ENCODE results near the gene SCIMP. TPM values are rescaled to one million over a fixed set of nuclear protein-coding genes. Genes with fewer than 3 reads are reported as not detected.
A peak's percentile ranks its signal among the peaks of the same experiment; 100 is the strongest.
"Not testable (repeated sequence)": the region's sequence is repeated elsewhere in the genome, so short reads cannot be mapped to it uniquely, and the experiment has no call there.

Gene SCIMP
- total RNA-seq, 4 donors from 2014 or later, result 0.27 to 1.8 (median 0.37) TPM

GRCh38 chr17:5237541-5238016 is 2.9 kb upstream of the SCIMP start:
- intact Hi-C loops (cut with DNase I; ENCODE audit: low total_unique reads) (no loop called here), in situ Hi-C loops (cut with MboI; ENCODE audit: low sequenced_read_pairs in 4 of 4) (loop anchor here in 2 of 4 donors (25.0 kb wide), 2 partner anchors 200 to 1200 kb away; partner anchors contain the start of genes AIPL1 (in 1 of the 2), C1QBP (in 1 of the 2) and PIMREG (in 1 of the 2))
- peak in 1 of 2 donors; percentile 41 for ATAC-seq
- no peak overlapping the region for H3K27ac ChIP-seq
- H3K27me3 ChIP-seq, result no peaks in the 10 kb centered on the region
- H3K4me1 ChIP-seq, result peaks cover 0 to 5% of the 10 kb centered on the region in 2 donors
- no peaks in the 10 kb centered on the region for H3K9me3 ChIP-seq
- H3K36me3 ChIP-seq, result no peaks in the 10 kb centered on the region
- DNase-seq, result peak in 1 of 2 donors; percentile 30
- no peak overlapping the region for H3K4me3 ChIP-seq
- TF ChIP-seq CTCF (IDR thresholded peaks at IDR 0.05 in 4 of 5, conservative IDR thresholded peaks at IDR 0.05 in 1 of 5) (peak in 4 of 5 experiments; percentile 9 to 48 (median 35)), POLR2A (IDR thresholded peaks at IDR 0.05) (no peak)

- no peaks in the 10 kb centered on the region for H3K4me1 ChIP-seq
These were observed 2.4 kb upstream of the SCIMP start for GRCh38 chr17:5236938-5237540.

GRCh38 chr17:5233492-5233891 is 1.2 kb downstream of the SCIMP start:
- H3K27ac ChIP-seq; H3K4me3 ChIP-seq; H3K9me3 ChIP-seq; H3K27me3 ChIP-seq; DNase-seq; ATAC-seq; H3K36me3 ChIP-seq; intact Hi-C loops (cut with DNase I; ENCODE audit: low total_unique reads); H3K4me1 ChIP-seq: not testable (repeated sequence)
- in situ Hi-C loops (cut with MboI; ENCODE audit: low sequenced_read_pairs in 4 of 4), result loop anchor here in 2 of 4 donors (25.0 kb wide), 2 partner anchors 204 to 1204 kb away; partner anchors contain the start of genes AIPL1 (in 1 of the 2), C1QBP (in 1 of the 2) and PIMREG (in 1 of the 2)

More at GRCh38 chr17:5236938-5237540, 2.4 kb upstream of the SCIMP start:
- in situ Hi-C loops (cut with MboI; ENCODE audit: low sequenced_read_pairs in 4 of 4) (loop anchor here in 2 of 4 donors (25.0 kb wide), 2 partner anchors 200 to 1200 kb away; partner anchors contain the start of genes AIPL1 (in 1 of the 2), C1QBP (in 1 of the 2) and PIMREG (in 1 of the 2)), intact Hi-C loops (cut with DNase I; ENCODE audit: low total_unique reads) (no loop called here)
- no peak for ATAC-seq
- DNase-seq, result no peak
- H3K9me3 ChIP-seq, result no peaks in the 10 kb centered on the region
- H3K27me3 ChIP-seq, result no peaks in the 10 kb centered on the region
- no peak overlapping the region for H3K4me3 ChIP-seq
- no peak overlapping the region for H3K27ac ChIP-seq
- H3K36me3 ChIP-seq, result no peaks in the 10 kb centered on the region
- no peak for TF ChIP-seq POLR2A (IDR thresholded peaks at IDR 0.05)
- no peak for TF ChIP-seq CTCF (IDR thresholded peaks at IDR 0.05 in 4 of 5, conservative IDR thresholded peaks at IDR 0.05 in 1 of 5)

- ATAC-seq, result no peak
- TF ChIP-seq CTCF (IDR thresholded peaks at IDR 0.05 in 4 of 5, conservative IDR thresholded peaks at IDR 0.05 in 1 of 5) (no peak), POLR2A (IDR thresholded peaks at IDR 0.05) (no peak)
- in situ Hi-C loops (cut with MboI; ENCODE audit: low sequenced_read_pairs in 4 of 4), result loop anchor here in 2 of 4 donors (25.0 kb wide), 2 partner anchors 210 to 1210 kb away; partner anchors contain the start of genes AIPL1 (in 1 of the 2), C1QBP (in 1 of the 2) and PIMREG (in 1 of the 2)
- Histone ChIP-seq H3K9me3 (no peaks in the 10 kb centered on the region), H3K27me3 (no peaks in the 10 kb centered on the region), H3K4me3 (no peak overlapping the region), H3K4me1 (no peaks in the 10 kb centered on the region), H3K27ac (no peak overlapping the region), H3K36me3 (no peaks in the 10 kb centered on the region)
- DNase-seq, result no peak
- intact Hi-C loops (cut with DNase I; ENCODE audit: low total_unique reads), result no loop called here
These were observed 7.5 kb downstream of the SCIMP start for GRCh38 chr17:5226940-5227878.

All from gastrocnemius medialis (tissue), 4 donors.